HG02938 (cell line): Measurements from ENCODE around the gene APIP.
A peak's percentile ranks its signal among the peaks of the same experiment; 100 is the strongest.

ENCODE experiments used
- ATAC-seq: cut with Tn5 transposase; IDR thresholded peaks from one replicate; pipeline ENCODE4 v1.9.1; 2021; ENCODE audit warnings: mild to moderate bottlenecking, moderate library complexity; ENCODE audit not compliant: unreplicated experiment

APIP gene

GRCh38 chr11:34844463-34845112 is 71.6 kb downstream of the APIP start:
- no peak for ATAC-seq

- no peak for ATAC-seq
Measured at GRCh38 chr11:34843271-34843670, 72.9 kb downstream of the APIP start.

- ATAC-seq: peak; percentile 67
Measured at GRCh38 chr11:34840736-34841386, 75.3 kb downstream of the APIP start.

GRCh38 chr11:34839969-34840368 is 76.2 kb downstream of the APIP start:
- ATAC-seq: no peak

GRCh38 chr11:34836958-34837856 is 79.0 kb downstream of the APIP start:
- ATAC-seq: no peak

- ATAC-seq: no peak
Measured at GRCh38 chr11:34833602-34834001, 82.6 kb downstream of the APIP start.
